ENCODE data around the gene CNTN6. TPM values are rescaled to one million over a fixed set of nuclear protein-coding genes. Genes with fewer than 3 reads are reported as not detected.

CNTN6 gene
- total and polyA plus RNA-seq, 2 experiments from 2014 or later: not detected

DNA sequence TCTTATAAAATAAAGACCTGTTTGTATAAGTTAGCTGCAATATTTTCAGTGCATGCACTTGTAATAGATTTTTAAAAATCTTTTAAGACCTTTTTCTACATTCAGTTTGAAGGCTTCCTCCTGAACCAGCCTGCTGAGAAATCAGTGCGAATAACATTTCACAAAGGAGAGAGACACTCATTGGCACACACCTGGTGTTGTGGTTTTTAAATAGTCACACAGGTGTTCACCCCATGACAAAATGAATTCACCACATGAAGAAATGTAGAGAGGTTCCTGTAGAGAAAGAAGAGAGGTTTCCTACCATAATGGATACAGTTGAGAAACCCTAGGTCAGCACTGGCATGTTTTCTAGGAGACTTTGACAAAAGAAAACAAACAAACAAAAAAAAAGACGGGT lies 237.3 kb downstream of the CNTN6 start:
- no peak overlapping the region for H2AFZ ChIP-seq
- no peak overlapping the region for H3K27ac ChIP-seq (ENCODE audit: low read depth)
- H3K36me3 Mint-ChIP-seq (ENCODE audit: low read depth): peaks cover 5% of the 10 kb centered on the region; the same call in 2 of the 3 replicates
- no peak overlapping the region for H3K4me2 ChIP-seq
- no peak for TF ChIP-seq EZH2 (IDR thresholded peaks at IDR 0.05; ENCODE audit: low read depth, unreplicated experiment)
- no peak for TF ChIP-seq CTCF (conservative IDR thresholded peaks at IDR 0.05; ENCODE audit: low read depth in 2 of 2)
- TF ChIP-seq EZH2phosphoT487 (IDR thresholded peaks at IDR 0.05; ENCODE audit: unreplicated experiment): no peak
- TF ChIP-seq STAT1 (IDR thresholded peaks at IDR 0.05; ENCODE audit: unreplicated experiment): no peak
- TF ChIP-seq ZNF331 (CRISPR knock-in tag; IDR thresholded peaks at IDR 0.05; ENCODE audit: low read depth): no peak
- TF ChIP-seq ETS1 (IDR thresholded peaks at IDR 0.05): no peak
- TF ChIP-seq, protein P1, sequence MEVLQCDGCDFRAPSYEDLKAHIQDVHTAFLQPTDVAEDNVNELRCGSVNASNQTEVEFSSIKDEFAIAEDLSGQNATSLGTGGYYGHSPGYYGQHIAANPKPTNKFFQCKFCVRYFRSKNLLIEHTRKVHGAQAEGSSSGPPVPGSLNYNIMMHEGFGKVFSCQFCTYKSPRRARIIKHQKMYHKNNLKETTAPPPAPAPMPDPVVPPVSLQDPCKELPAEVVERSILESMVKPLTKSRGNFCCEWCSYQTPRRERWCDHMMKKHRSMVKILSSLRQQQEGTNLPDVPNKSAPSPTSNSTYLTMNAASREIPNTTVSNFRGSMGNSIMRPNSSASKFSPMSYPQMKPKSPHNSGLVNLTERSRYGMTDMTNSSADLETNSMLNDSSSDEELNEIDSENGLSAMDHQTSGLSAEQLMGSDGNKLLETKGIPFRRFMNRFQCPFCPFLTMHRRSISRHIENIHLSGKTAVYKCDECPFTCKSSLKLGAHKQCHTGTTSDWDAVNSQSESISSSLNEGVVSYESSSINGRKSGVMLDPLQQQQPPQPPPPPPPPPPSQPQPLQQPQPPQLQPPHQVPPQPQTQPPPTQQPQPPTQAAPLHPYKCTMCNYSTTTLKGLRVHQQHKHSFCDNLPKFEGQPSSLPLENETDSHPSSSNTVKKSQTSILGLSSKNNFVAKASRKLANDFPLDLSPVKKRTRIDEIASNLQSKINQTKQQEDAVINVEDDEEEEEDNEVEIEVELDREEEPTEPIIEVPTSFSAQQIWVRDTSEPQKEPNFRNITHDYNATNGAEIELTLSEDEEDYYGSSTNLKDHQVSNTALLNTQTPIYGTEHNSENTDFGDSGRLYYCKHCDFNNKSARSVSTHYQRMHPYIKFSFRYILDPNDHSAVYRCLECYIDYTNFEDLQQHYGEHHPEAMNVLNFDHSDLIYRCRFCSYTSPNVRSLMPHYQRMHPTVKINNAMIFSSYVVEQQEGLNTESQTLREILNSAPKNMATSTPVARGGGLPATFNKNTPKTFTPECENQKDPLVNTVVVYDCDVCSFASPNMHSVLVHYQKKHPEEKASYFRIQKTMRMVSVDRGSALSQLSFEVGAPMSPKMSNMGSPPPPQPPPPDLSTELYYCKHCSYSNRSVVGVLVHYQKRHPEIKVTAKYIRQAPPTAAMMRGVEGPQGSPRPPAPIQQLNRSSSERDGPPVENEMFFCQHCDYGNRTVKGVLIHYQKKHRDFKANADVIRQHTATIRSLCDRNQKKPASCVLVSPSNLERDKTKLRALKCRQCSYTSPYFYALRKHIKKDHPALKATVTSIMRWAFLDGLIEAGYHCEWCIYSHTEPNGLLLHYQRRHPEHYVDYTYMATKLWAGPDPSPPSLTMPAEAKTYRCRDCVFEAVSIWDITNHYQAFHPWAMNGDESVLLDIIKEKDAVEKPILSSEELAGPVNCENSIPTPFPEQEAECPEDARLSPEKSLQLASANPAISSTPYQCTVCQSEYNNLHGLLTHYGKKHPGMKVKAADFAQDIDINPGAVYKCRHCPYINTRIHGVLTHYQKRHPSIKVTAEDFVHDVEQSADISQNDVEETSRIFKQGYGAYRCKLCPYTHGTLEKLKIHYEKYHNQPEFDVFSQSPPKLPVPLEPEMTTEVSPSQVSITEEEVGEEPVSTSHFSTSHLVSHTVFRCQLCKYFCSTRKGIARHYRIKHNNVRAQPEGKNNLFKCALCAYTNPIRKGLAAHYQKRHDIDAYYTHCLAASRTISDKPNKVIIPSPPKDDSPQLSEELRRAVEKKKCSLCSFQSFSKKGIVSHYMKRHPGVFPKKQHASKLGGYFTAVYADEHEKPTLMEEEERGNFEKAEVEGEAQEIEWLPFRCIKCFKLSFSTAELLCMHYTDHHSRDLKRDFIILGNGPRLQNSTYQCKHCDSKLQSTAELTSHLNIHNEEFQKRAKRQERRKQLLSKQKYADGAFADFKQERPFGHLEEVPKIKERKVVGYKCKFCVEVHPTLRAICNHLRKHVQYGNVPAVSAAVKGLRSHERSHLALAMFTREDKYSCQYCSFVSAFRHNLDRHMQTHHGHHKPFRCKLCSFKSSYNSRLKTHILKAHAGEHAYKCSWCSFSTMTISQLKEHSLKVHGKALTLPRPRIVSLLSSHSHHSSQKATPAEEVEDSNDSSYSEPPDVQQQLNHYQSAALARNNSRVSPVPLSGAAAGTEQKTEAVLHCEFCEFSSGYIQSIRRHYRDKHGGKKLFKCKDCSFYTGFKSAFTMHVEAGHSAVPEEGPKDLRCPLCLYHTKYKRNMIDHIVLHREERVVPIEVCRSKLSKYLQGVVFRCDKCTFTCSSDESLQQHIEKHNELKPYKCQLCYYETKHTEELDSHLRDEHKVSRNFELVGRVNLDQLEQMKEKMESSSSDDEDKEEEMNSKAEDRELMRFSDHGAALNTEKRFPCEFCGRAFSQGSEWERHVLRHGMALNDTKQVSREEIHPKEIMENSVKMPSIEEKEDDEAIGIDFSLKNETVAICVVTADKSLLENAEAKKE (CRISPR knock-in tag; IDR thresholded peaks at IDR 0.05): no peak
- TF ChIP-seq POLR2AphosphoS5 (IDR thresholded peaks at IDR 0.05; ENCODE audit: low read depth): no peak
- TF ChIP-seq, protein P2, sequence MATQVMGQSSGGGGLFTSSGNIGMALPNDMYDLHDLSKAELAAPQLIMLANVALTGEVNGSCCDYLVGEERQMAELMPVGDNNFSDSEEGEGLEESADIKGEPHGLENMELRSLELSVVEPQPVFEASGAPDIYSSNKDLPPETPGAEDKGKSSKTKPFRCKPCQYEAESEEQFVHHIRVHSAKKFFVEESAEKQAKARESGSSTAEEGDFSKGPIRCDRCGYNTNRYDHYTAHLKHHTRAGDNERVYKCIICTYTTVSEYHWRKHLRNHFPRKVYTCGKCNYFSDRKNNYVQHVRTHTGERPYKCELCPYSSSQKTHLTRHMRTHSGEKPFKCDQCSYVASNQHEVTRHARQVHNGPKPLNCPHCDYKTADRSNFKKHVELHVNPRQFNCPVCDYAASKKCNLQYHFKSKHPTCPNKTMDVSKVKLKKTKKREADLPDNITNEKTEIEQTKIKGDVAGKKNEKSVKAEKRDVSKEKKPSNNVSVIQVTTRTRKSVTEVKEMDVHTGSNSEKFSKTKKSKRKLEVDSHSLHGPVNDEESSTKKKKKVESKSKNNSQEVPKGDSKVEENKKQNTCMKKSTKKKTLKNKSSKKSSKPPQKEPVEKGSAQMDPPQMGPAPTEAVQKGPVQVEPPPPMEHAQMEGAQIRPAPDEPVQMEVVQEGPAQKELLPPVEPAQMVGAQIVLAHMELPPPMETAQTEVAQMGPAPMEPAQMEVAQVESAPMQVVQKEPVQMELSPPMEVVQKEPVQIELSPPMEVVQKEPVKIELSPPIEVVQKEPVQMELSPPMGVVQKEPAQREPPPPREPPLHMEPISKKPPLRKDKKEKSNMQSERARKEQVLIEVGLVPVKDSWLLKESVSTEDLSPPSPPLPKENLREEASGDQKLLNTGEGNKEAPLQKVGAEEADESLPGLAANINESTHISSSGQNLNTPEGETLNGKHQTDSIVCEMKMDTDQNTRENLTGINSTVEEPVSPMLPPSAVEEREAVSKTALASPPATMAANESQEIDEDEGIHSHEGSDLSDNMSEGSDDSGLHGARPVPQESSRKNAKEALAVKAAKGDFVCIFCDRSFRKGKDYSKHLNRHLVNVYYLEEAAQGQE (IDR thresholded peaks at IDR 0.05; ENCODE audit: unreplicated experiment): no peak
- no peak for TF ChIP-seq ZNF114 (CRISPR knock-in tag; IDR thresholded peaks at IDR 0.05)
- TF ChIP-seq CREB1 (CRISPR knock-in tag; IDR thresholded peaks at IDR 0.05; ENCODE audit: low read depth): no peak
- TF ChIP-seq NANOG (IDR thresholded peaks at IDR 0.05; ENCODE audit: borderline replicate concordance): no peak
- no peak for TF ChIP-seq JUNB (IDR thresholded peaks at IDR 0.05; ENCODE audit: unreplicated experiment)
- no peaks in the 10 kb centered on the region for H3K27me3 ChIP-seq (ENCODE audit: insufficient read depth)
- H3F3A ChIP-seq (replicated peaks; ENCODE audit: low read depth): no peaks in the 10 kb centered on the region
- peaks cover 1% of the 10 kb centered on the region for H3K27me3 Mint-ChIP-seq (ENCODE audit: insufficient read depth, low read depth, poor library complexity)
- H3K9me3 Mint-ChIP-seq: peaks cover 89% of the 10 kb centered on the region
- no peaks in the 10 kb centered on the region for H4K20me1 ChIP-seq (replicated peaks; ENCODE audit: insufficient read depth)
- DNase-seq (ENCODE audit: low spot score) (no peak), ATAC-seq (no peak)
- no peaks in the 10 kb centered on the region for H3K4me1 ChIP-seq (ENCODE audit: insufficient read depth)
- H3K4me1 Mint-ChIP-seq: no peaks in the 10 kb centered on the region
- no peak overlapping the region for H3K4me3 Mint-ChIP-seq
- no peak overlapping the region for H3K4me3 ChIP-seq
- no peaks in the 10 kb centered on the region for H3K9me2 ChIP-seq (ENCODE audit: insufficient read depth)
- no peak overlapping the region for H3K27ac Mint-ChIP-seq
- no peaks in the 10 kb centered on the region for H3K79me2 ChIP-seq (replicated peaks; ENCODE audit: insufficient read depth)
- H3K36me3 ChIP-seq (ENCODE audit: insufficient read depth): no peaks in the 10 kb centered on the region

Data from GM23338 (cell line).